ES-I3 (cell line): Measurements from ENCODE around the gene CDX1.

Experiments used
- H3K36me3 ChIP-seq: 2 replicates; pipeline ENCODE4 v1.6.1; 2013; ENCODE audit warnings: mild to moderate bottlenecking, low read length, control low read depth, moderate library complexity; ENCODE audit not compliant: insufficient read depth
- H3K4me1 ChIP-seq: 2 replicates; pipeline ENCODE4 v1.6.1; 2013; ENCODE audit warnings: mild to moderate bottlenecking, control low read depth, low read length; ENCODE audit not compliant: insufficient read depth
- H3K9ac ChIP-seq: 2 replicates; pipeline ENCODE4 v1.6.1; 2013; ENCODE audit warnings: low read depth, mild to moderate bottlenecking, low read length, moderate library complexity
- H3K9me3 ChIP-seq: 2 replicates; pipeline ENCODE4 v1.6.1; 2013; ENCODE audit warnings: mild to moderate bottlenecking, low read length, moderate library complexity; ENCODE audit not compliant: control insufficient read depth, insufficient read depth

Gene CDX1

DNA sequence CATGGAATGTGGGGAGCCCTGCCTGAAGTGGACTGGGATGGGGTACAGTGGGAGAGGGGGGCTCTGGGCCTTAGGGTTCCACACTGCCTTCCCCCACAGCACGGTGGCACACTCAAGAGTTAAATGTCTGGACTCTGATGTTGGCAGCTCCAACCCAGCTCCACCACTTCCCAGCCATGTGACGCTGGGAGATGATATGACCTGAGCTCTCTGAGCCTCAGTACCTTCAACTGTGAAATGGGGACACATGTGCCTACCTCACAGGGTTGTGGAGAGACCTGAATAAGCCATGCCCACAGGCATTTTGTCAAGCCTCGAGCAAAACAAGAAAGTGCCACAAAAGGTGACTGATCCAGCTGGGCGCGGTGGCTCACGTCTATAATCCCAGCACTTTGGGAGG lies 7.5 kb upstream of the CDX1 start:
- Histone ChIP-seq H3K9me3 (no peaks in the 10 kb centered on the region), H3K9ac (no peak overlapping the region), H3K4me1 (peaks cover 20% of the 10 kb centered on the region), H3K36me3 (no peaks in the 10 kb centered on the region)

DNA sequence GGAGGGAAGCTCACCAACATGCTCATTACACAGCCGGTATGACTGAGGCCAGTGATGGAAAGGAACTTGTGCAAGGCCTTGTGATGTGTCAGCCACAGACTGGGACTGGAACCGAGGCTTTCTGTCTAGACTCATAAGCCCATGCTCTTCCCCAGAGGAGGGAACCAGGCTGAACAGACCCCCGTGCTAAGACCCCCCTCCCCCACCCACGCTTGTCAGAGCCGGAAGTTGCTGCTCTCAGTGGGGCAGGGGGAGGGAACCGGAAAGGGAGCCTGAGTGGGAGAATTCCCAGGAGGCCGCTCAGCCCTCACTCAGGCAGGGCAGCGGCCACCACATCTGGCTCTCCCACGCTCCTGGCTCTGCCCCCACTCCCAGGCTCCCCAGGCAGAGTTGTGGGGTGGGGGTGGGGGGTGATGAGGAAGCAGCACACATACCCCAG lies 6.8 kb upstream of the CDX1 start:
- no peak overlapping the region for H3K9ac ChIP-seq
- H3K4me1 ChIP-seq, result peaks cover 13% of the 10 kb centered on the region

GRCh38 chr5:150160448-150161081 lies 6.0 kb upstream of the CDX1 start:
- peaks cover 13% of the 10 kb centered on the region for H3K4me1 ChIP-seq
- no peaks in the 10 kb centered on the region for H3K9me3 ChIP-seq
- no peaks in the 10 kb centered on the region for H3K36me3 ChIP-seq
- no peak overlapping the region for H3K9ac ChIP-seq

More for the DNA sequence above, 6.8 kb upstream of the CDX1 start:
- Histone ChIP-seq H3K36me3 (no peaks in the 10 kb centered on the region), H3K9me3 (no peaks in the 10 kb centered on the region)

GRCh38 chr5:150161242-150162141 lies 5.1 kb upstream of the CDX1 start:
- peaks cover 13% of the 10 kb centered on the region; the same call in 1 of the 2 replicates for H3K4me1 ChIP-seq

DNA sequence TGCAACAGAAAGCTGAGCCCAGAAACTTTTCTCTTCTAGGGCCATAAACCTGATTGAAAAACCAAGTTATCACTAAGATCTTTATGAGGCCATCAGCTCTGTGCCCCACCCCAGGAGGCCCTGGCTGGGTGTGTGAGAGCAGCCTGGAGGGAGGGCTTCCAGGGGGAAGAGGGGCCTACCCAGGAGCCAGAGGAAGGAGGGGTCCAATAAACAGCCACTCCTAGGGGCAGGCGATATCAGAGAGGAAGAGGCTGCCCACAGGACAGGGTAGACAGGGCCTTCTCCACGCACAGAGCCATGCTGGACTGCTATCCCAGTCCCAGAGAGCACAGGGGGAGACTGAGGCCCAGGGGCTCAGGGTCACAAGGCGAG lies 4.5 kb upstream of the CDX1 start:
- Histone ChIP-seq H3K36me3 (no peaks in the 10 kb centered on the region), H3K9me3 (no peaks in the 10 kb centered on the region), H3K4me1 (peaks cover 13% of the 10 kb centered on the region; the same call in 1 of the 2 replicates), H3K9ac (no peak overlapping the region)

More at GRCh38 chr5:150161242-150162141, 5.1 kb upstream of the CDX1 start:
- H3K9me3 ChIP-seq, result no peaks in the 10 kb centered on the region
- no peak overlapping the region for H3K9ac ChIP-seq
- H3K36me3 ChIP-seq, result no peaks in the 10 kb centered on the region

DNA sequence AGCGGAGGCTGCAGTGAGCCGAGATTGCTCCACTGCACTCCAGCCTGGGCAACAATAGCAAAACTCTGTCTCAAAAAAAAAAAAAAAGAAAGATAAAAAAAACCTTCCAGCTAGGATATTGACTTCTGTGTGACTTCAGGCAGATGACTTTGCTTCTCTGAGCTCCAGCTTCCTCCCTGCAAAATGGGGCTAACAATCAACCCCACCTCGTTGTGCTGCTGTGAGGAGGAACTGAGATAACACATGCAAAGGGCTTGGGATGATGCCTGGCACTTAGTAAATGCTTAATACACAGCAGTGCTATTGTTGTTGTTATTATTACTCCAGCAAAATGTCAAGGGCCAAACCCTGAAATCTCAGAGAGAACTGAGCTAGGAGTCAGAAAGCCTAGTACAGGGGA lies 3.5 kb upstream of the CDX1 start:
- H3K9ac ChIP-seq, result no peak overlapping the region
- no peaks in the 10 kb centered on the region for H3K9me3 ChIP-seq
- H3K4me1 ChIP-seq, result peaks cover 20% of the 10 kb centered on the region; the same call in 1 of the 2 replicates
- H3K36me3 ChIP-seq, result no peaks in the 10 kb centered on the region

DNA sequence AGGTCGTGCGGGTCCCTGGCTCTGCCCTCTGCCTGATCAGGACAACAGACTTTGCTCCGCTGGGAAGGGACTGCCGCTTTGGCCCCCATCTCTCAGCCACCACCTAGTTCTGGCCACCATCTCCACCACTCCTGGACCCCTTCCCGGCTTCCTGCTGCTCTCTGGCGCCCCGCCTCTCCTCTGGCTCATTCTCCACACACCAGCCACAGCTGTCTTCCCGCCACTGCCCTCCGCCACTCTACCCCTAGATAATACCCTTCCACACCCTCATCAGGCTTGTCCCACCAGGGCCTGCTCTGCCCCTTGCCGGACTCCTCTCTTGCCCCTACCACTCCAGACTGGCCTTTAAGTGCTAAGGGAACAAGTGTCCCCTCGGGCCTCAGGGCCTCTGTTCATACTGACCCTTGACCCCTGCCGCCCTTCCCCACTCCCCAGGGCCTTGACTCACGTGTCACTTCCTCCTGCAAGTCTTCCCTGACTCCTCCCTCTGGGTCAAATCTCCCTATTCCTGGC lies 3.0 kb upstream of the CDX1 start:
- Histone ChIP-seq H3K9me3 (no peaks in the 10 kb centered on the region), H3K4me1 (peaks cover 25% of the 10 kb centered on the region; the same call in 1 of the 2 replicates), H3K36me3 (no peaks in the 10 kb centered on the region), H3K9ac (no peak overlapping the region)

DNA sequence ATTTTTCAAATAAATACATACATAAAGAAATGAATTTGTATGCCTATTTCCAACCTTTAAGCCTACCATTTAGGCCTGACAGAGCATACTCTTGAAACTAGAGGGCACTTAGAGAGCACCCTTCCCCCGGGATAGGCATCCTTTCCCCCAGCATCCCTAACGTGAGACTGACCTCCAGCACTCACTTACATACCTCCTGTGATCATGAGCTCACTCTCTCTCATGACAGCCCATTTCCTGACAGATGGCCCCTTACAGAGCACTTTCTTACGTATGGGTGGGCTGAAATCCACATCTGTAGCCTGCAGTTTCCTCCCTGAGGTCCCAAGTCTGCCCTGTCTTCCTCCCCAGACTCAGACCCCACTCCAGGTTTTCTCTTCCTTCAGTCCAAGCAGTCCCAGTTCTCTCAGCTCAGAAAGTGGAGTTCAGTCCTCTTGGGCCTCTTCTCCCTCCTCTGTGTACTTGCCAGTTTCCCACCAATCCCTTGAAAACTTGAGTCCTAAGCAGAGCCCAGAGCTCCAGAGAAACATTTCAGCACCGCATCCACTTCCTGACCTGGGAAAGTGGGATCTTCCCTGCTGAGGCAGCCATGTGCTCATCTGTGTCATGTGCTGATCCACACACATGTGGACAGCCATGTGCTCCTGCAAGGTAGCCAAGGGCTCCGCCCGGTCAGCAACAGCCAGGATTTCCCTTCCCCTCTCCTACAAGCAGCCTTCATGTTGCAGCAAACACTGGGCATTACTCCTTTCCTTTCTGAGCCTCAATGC lies 2.2 kb upstream of the CDX1 start:
- H3K9ac ChIP-seq, result no peak overlapping the region
- no peaks in the 10 kb centered on the region for H3K36me3 ChIP-seq
- H3K9me3 ChIP-seq, result no peaks in the 10 kb centered on the region
- H3K4me1 ChIP-seq, result peaks cover 25% of the 10 kb centered on the region; the same call in 1 of the 2 replicates

- no peak overlapping the region; the same call in 1 of the 2 replicates for H3K9ac ChIP-seq
- no peaks in the 10 kb centered on the region for H3K36me3 ChIP-seq
- peaks cover 18% of the 10 kb centered on the region; the same call in 1 of the 2 replicates for H3K4me1 ChIP-seq
- H3K9me3 ChIP-seq, result no peaks in the 10 kb centered on the region
These were observed 435 bp upstream of the CDX1 start for GRCh38 chr5:150166037-150166649.

DNA sequence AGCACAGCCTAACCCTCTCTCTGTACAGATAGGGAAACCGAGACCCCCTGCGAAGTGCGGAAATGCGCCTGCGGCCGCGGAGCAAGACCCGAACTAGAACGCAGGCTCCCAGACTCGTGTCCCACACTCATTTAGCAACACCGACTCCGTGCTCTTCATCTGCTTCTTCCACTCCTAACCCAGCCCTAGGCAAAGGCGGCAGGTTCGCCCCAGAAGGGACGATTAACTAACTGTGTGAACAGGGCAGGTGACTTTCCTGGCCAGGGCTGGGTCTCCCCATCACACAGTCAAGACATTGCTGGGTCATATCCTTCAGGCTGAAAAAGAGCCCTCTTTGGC lies 903 bp downstream of the CDX1 start:
- peak overlapping the region; percentile 29; the same call in 1 of the 2 replicates for H3K9ac ChIP-seq
- H3K4me1 ChIP-seq, result peaks cover 15% of the 10 kb centered on the region; the same call in 1 of the 2 replicates
- H3K36me3 ChIP-seq, result no peaks in the 10 kb centered on the region
- no peaks in the 10 kb centered on the region for H3K9me3 ChIP-seq

DNA sequence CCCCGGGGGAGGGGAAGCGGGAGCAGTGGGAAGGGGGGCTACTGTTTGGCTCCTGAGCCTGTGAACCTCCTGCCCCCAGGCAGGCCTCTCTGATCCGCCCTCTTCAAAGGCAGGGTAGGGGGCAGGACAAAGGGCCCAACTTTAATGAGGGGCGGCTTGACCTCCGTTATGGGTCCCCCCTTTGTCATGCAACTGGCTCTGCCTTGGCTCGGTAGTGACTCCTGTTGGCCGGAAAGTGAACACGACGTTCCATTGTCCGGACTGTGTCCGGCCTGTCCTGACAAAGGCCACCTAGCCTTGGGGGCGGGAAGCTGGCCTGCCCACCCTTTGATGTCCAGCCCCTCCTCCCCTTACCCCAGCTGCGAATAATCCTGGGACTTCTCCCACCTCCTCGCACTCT lies 1.3 kb downstream of the CDX1 start:
- H3K9me3 ChIP-seq, result no peaks in the 10 kb centered on the region
- H3K36me3 ChIP-seq, result no peaks in the 10 kb centered on the region
- no peak overlapping the region; the same call in 1 of the 2 replicates for H3K9ac ChIP-seq
- H3K4me1 ChIP-seq, result peaks cover 15% of the 10 kb centered on the region; the same call in 1 of the 2 replicates

GRCh38 chr5:150168864-150169263 lies 2.3 kb downstream of the CDX1 start:
- Histone ChIP-seq H3K4me1 (peaks cover 12% of the 10 kb centered on the region; the same call in 1 of the 2 replicates), H3K9me3 (no peaks in the 10 kb centered on the region), H3K9ac (no peak overlapping the region), H3K36me3 (no peaks in the 10 kb centered on the region)

GRCh38 chr5:150172145-150172544 lies 5.6 kb downstream of the CDX1 start:
- H3K36me3 ChIP-seq, result no peaks in the 10 kb centered on the region
- no peaks in the 10 kb centered on the region for H3K9me3 ChIP-seq
- peaks cover 11% of the 10 kb centered on the region; the same call in 1 of the 2 replicates for H3K4me1 ChIP-seq
- H3K9ac ChIP-seq, result no peak overlapping the region

GRCh38 chr5:150172556-150172955 lies 6.0 kb downstream of the CDX1 start:
- Histone ChIP-seq H3K4me1 (peaks cover 10% of the 10 kb centered on the region; the same call in 1 of the 2 replicates), H3K9ac (no peak overlapping the region), H3K9me3 (no peaks in the 10 kb centered on the region), H3K36me3 (no peaks in the 10 kb centered on the region)
